GM12878 (cell line): Measurements from ENCODE around the gene UBA6. TPM values are rescaled to one million over a fixed set of nuclear protein-coding genes. Genes with fewer than 3 reads are reported as not detected.

Experiments
- CHD2 ChIP-seq: IDR thresholded peaks from 2 replicates; pipeline ENCODE4 v1.6.1; 2011; ENCODE audit warnings: low read depth, low read length, improper control_type of control experiment, borderline replicate concordance
- E2F4 ChIP-seq: IDR thresholded peaks from 2 replicates; pipeline ENCODE4 v1.6.1; 2012; ENCODE audit warnings: low read depth, low read length, improper control_type of control experiment
- E4F1 ChIP-seq: fragments of 450-650 bp; IDR thresholded peaks from 2 replicates; pipeline ENCODE4 v1.6.1; 2018; ENCODE audit warnings: borderline replicate concordance, mild to moderate bottlenecking; ENCODE audit not compliant: partially characterized antibody
- FOS ChIP-seq: IDR thresholded peaks from 3 replicates; pipeline ENCODE4 v1.6.1; 2011; ENCODE audit warnings: borderline replicate concordance; ENCODE audit not compliant: insufficient read length; ENCODE audit errors: extremely low read depth
- GATAD2B ChIP-seq: fragments of 450-650 bp; conservative IDR thresholded peaks from 2 replicates; pipeline ENCODE4 v1.6.1; 2017; ENCODE audit warnings: low read depth, mild to moderate bottlenecking, moderate library complexity
- MAX ChIP-seq: IDR thresholded peaks from 2 replicates; pipeline ENCODE4 v1.6.1; 2012; ENCODE audit warnings: low read depth, low read length, improper control_type of control experiment
- NFIC ChIP-seq: IDR thresholded peaks from 2 replicates; pipeline ENCODE4 v1.6.1; 2012; ENCODE audit warnings: low read depth, mild to moderate bottlenecking, inconsistent platforms, low read length, moderate library complexity
- NFXL1 ChIP-seq: fragments of 450-650 bp; IDR thresholded peaks from 2 replicates; pipeline ENCODE4 v1.6.1; 2017; ENCODE audit warnings: antibody characterized with exemption, mild to moderate bottlenecking, borderline replicate concordance
- POLR2A ChIP-seq: IDR thresholded peaks from 2 replicates; pipeline ENCODE4 v1.6.1; 2011; ENCODE audit warnings: low read depth, mild to moderate bottlenecking, low read length
- POLR2AphosphoS5 ChIP-seq: IDR thresholded peaks from 2 replicates; pipeline ENCODE4 v1.6.1; 2011; ENCODE audit warnings: mild to moderate bottlenecking, low read length, inconsistent platforms
- PRDM15 ChIP-seq: fragments of 450-650 bp; formaldehyde crosslinking; IDR thresholded peaks from 2 replicates; pipeline ENCODE4 v1.4.0; 2020; ENCODE audit warnings: mild to moderate bottlenecking, moderate library complexity
- RCOR1 ChIP-seq: conservative IDR thresholded peaks from 2 replicates; pipeline ENCODE4 v1.6.1; 2012; ENCODE audit warnings: low read depth, low read length, improper control_type of control experiment
- SREBF1 ChIP-seq: IDR thresholded peaks from 2 replicates; pipeline ENCODE4 v1.6.1; 2012; ENCODE audit warnings: mild to moderate bottlenecking, low read length
- TAF1 ChIP-seq: IDR thresholded peaks from 2 replicates; pipeline ENCODE4 v1.6.1; 2011; ENCODE audit warnings: mild to moderate bottlenecking, low read depth, low read length, borderline replicate concordance
- TBL1XR1 ChIP-seq: IDR thresholded peaks from 2 replicates; pipeline ENCODE4 v1.6.1; 2012; ENCODE audit warnings: low read depth, low read length, improper control_type of control experiment
- ZNF207 ChIP-seq: fragments of 450-650 bp; IDR thresholded peaks from 2 replicates; pipeline ENCODE4 v1.6.1; 2014; ENCODE audit warnings: antibody characterized with exemption, mild to moderate bottlenecking, borderline replicate concordance
- ZNF384 ChIP-seq: IDR thresholded peaks from 2 replicates; pipeline ENCODE4 v1.6.1; 2012; ENCODE audit warnings: low read depth, mild to moderate bottlenecking, low read length, improper control_type of control experiment, borderline replicate concordance
- ZNF687 ChIP-seq: fragments of 450-650 bp; IDR thresholded peaks from 2 replicates; pipeline ENCODE4 v1.6.1; 2017; ENCODE audit warnings: mild to moderate bottlenecking, moderate library complexity
- polyA plus RNA-seq, 11 experiments: library from polyadenylated mRNA; depleted of rRNA in 4 of 11; unstranded in 6 of 11; stranded (reverse) in 5 of 11; fragments of >200 nt; fragmentation: Nextera tagmentation in 4 of 11; fragmentation: Illumina TruSeq in 1 of 11; extraction: Ambion mirVana in 4 of 11; extraction: Trizol in 1 of 11; gene quantifications; 1 replicate in 1 of 11; 2 replicates in 10 of 11; pipeline versions ENCODE4 v1.2.1 to v1.2.3, GENCODE V29; 2011 to 2016; ENCODE audit warnings: inconsistent platforms in 2 of 11, missing spikeins in 2 of 11, low read depth in 1 of 11
- total RNA-seq, 4 experiments: library from RNA; depleted of rRNA in 3 of 4; stranded (reverse); fragments of >200 nt in 3 of 4; fragmentation: Illumina TruSeq in 1 of 4; extraction: Trizol in 1 of 4; gene quantifications; 2 replicates each; pipeline versions ENCODE4 v1.2.1 to v1.2.3, GENCODE V29; 2013 to 2021

UBA6 gene
- total and polyA plus RNA-seq, 10 of the 15 experiments (the other 5 are each of a cell fraction or from before 2014, with no cell fraction given), result 7.9 to 70.6 (median 34.7) TPM

GRCh38 chr4:67700738-67701516 is at the start of gene UBA6 (continued):
- peak; percentile 94 for TF ChIP-seq MAX
- TF ChIP-seq RCOR1, result peak; percentile 81; the same call in 1 of the 2 replicates
- peak; percentile 44 for TF ChIP-seq GATAD2B
- 0 out of 2 replicates have a peak, but pooled peaks have one; percentile 5 for TF ChIP-seq SREBF1
- no peak for TF ChIP-seq ZNF207
- TF ChIP-seq E2F4, result 0 out of 2 replicates have a peak, but pooled peaks have one; percentile 29
- TF ChIP-seq NFXL1, result no peak
- TF ChIP-seq POLR2AphosphoS5, result peak; percentile 93
- TF ChIP-seq ZNF687, result peak; percentile 71
- TF ChIP-seq POLR2A, result peak; percentile 93
- peak; percentile 71 for TF ChIP-seq CHD2
- TF ChIP-seq NFIC, result no peak
- TF ChIP-seq TAF1, result peak; percentile 67
- TF ChIP-seq TBL1XR1, result peak; percentile 39; the same call in 1 of the 2 replicates
- no peak for TF ChIP-seq ZNF384
- TF ChIP-seq E4F1, result peak; percentile 37
- TF ChIP-seq FOS, result no peak
- no peak for TF ChIP-seq PRDM15 (CRISPR knock-in tag)
